Peyer's patch (tissue), 4 donors: ENCODE results near the gene PKMYT1. TPM values are rescaled to one million over a fixed set of nuclear protein-coding genes. Genes with fewer than 3 reads are reported as not detected.

Experiments used
- DNase-seq, 3 donors: peaks; one replicate each; pipeline ENCODE4 v3.0.0-alpha.2; 2017 to 2019
- H3K27ac ChIP-seq, 4 donors: fragments of 200-600 bp; sonication (generic); one replicate each; pipeline ENCODE4 v1.5.1; 2016 to 2019
- H3K27me3 ChIP-seq, 2 donors: fragments of 200-600 bp; sonication (generic); one replicate each; pipeline ENCODE4 v1.5.1; 2019
- H3K36me3 ChIP-seq, 3 donors: fragments of 200-600 bp; sonication (generic); one replicate each; pipeline ENCODE4 v1.5.1; 2016 to 2019
- H3K4me1 ChIP-seq, 4 donors: fragments of 200-600 bp; sonication (generic); one replicate each; pipeline ENCODE4 v1.5.1; 2016 to 2019
- H3K4me3 ChIP-seq, 4 donors: fragments of 200-600 bp; sonication (generic); 1 replicate in 3 of 4; 2 replicates in 1 of 4; pipeline ENCODE4 v1.5.1; 2016 to 2019; ENCODE audit warnings: mild to moderate bottlenecking in 1 of 4
- H3K9me3 ChIP-seq, 4 donors: fragments of 200-600 bp; sonication (generic); one replicate each; pipeline ENCODE4 v1.5.1; 2016 to 2019; ENCODE audit warnings: mild to moderate bottlenecking in 1 of 4
- POLR2A ChIP-seq, 2 donors: fragments of 450-650 bp; IDR thresholded peaks; one replicate each; pipeline ENCODE4 v1.5.1; 2017; ENCODE audit warnings: antibody characterized with exemption in 2 of 2, mild to moderate bottlenecking in 2 of 2, moderate library complexity in 2 of 2
- total RNA-seq, 4 donors: library from RNA; depleted of rRNA; stranded (reverse); fragments of >200 nt; gene quantifications; one replicate each; pipeline ENCODE4 v1.1.0, GENCODE V29; 2016
- TF ChIP-seq, protein P1 (sequence below), 6 experiments: fragments of 450-650 bp in 4 of 6; fragments of 200-600 bp in 2 of 6; sonication (generic) in 1 of 6; IDR thresholded peaks; one replicate each; pipeline ENCODE4 v1.5.1; 2017 to 2019; ENCODE audit warnings: antibody characterized with exemption in 6 of 6, mild to moderate bottlenecking in 3 of 6, moderate library complexity in 1 of 6

The PKMYT1 gene
- total RNA-seq, 4 donors from 2014 or later: 4.3 to 23.9 (median 6.0) TPM

DNA sequence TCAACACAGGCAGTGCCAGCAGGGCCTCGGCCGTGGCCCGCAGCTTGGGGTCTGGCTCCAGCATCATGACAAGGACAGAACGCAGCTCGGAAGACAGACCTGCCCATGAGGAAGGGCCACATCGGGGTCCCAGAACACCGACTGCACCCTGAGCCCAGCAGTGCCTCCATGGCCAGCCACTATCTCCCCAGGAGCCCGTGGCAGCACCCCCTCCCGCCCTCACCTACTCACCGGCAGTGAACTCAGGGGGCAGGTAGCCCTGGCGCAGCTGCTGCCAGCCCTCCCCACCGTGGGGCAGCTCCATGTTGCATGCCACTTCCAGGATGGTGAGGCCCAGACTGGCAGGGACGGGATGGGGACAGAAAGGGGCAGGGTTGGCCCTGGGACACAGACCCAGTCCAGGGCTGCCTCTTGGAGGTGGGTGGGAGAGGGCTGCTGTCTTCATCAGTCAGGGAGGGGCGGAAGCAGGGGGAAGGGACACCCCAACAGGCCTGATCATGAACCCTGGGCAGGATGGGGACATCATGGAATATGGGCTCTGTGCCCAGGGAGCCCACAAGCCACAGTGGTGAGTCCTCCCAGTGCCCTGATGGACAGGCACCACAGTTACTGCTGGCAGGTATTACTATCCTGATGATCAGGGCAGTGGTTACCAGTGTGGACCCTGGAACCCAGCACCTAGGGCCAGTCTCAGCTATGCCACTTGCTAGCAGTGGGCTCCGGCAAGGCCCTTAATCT, 5.8 kb downstream of the PKMYT1 start:
- no peak for DNase-seq
- H3K9me3 ChIP-seq: no peaks in the 10 kb centered on the region
- H3K4me1 ChIP-seq: peaks cover 0 to 10% (median 5%) of the 10 kb centered on the region in 4 donors
- TF ChIP-seq, protein P1, sequence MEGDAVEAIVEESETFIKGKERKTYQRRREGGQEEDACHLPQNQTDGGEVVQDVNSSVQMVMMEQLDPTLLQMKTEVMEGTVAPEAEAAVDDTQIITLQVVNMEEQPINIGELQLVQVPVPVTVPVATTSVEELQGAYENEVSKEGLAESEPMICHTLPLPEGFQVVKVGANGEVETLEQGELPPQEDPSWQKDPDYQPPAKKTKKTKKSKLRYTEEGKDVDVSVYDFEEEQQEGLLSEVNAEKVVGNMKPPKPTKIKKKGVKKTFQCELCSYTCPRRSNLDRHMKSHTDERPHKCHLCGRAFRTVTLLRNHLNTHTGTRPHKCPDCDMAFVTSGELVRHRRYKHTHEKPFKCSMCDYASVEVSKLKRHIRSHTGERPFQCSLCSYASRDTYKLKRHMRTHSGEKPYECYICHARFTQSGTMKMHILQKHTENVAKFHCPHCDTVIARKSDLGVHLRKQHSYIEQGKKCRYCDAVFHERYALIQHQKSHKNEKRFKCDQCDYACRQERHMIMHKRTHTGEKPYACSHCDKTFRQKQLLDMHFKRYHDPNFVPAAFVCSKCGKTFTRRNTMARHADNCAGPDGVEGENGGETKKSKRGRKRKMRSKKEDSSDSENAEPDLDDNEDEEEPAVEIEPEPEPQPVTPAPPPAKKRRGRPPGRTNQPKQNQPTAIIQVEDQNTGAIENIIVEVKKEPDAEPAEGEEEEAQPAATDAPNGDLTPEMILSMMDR (IDR thresholded peaks at IDR 0.05): no peak
- no peak for TF ChIP-seq POLR2A (IDR thresholded peaks at IDR 0.05)
- no peak overlapping the region for H3K4me3 ChIP-seq
- no peaks in the 10 kb centered on the region for H3K36me3 ChIP-seq
- H3K27ac ChIP-seq: no peak overlapping the region
- no peaks in the 10 kb centered on the region for H3K27me3 ChIP-seq

DNA sequence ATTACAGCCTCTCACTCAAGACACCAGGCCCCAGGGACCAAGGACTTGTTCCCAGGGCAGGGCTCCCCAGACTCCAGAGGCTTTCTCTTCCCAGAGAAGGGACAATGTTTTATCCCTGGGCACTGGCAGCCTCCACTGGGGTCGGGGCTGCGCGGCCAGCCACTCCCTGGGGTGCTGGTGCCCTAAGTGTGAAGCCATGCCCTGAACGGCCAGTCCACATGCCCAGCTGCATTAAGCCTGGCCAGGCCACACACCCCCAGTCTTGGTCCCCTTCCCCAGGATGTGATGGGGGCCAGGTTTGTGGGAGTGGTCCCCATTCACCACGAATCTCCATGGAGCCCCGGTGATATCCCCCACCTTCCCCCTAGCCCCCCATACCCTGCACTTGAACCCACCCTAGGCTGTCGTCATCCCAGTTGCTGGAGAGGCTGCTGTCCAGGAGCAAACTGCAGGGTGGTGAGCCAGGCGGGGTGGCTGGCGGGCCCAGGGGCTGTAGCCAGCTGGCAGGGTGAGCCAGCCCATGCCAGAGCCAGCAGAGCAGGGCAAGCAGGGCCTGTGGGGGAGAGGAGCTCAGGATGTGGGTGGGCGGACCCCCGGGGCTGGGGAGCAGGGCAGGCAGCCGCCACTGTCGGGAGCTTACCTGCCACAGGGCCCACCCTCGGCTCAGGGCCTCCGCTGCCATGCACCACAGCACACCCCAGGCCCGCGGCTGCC, 6.5 kb downstream of the PKMYT1 start:
- H3K9me3 ChIP-seq: no peaks in the 10 kb centered on the region
- no peaks in the 10 kb centered on the region for H3K27me3 ChIP-seq
- no peak overlapping the region for H3K4me3 ChIP-seq
- peaks cover 0 to 13% (median 4%) of the 10 kb centered on the region in 4 donors for H3K4me1 ChIP-seq
- DNase-seq: no peak
- no peaks in the 10 kb centered on the region for H3K36me3 ChIP-seq
- TF ChIP-seq POLR2A (IDR thresholded peaks at IDR 0.05): no peak
- TF ChIP-seq, protein P1 (IDR thresholded peaks at IDR 0.05): no peak
- H3K27ac ChIP-seq: no peak overlapping the region

- H3K36me3 ChIP-seq: no peaks in the 10 kb centered on the region
- no peaks in the 10 kb centered on the region for H3K9me3 ChIP-seq
- no peak overlapping the region for H3K27ac ChIP-seq
- TF ChIP-seq POLR2A (IDR thresholded peaks at IDR 0.05): no peak
- TF ChIP-seq, protein P1 (IDR thresholded peaks at IDR 0.05): no peak
- no peak overlapping the region for H3K4me3 ChIP-seq
- H3K4me1 ChIP-seq: peaks cover 4 to 18% (median 10%) of the 10 kb centered on the region in 4 donors
- DNase-seq: no peak
- H3K27me3 ChIP-seq: no peaks in the 10 kb centered on the region
Measured at GRCh38 chr16:2973093-2973492, 7.2 kb downstream of the PKMYT1 start.

DNA sequence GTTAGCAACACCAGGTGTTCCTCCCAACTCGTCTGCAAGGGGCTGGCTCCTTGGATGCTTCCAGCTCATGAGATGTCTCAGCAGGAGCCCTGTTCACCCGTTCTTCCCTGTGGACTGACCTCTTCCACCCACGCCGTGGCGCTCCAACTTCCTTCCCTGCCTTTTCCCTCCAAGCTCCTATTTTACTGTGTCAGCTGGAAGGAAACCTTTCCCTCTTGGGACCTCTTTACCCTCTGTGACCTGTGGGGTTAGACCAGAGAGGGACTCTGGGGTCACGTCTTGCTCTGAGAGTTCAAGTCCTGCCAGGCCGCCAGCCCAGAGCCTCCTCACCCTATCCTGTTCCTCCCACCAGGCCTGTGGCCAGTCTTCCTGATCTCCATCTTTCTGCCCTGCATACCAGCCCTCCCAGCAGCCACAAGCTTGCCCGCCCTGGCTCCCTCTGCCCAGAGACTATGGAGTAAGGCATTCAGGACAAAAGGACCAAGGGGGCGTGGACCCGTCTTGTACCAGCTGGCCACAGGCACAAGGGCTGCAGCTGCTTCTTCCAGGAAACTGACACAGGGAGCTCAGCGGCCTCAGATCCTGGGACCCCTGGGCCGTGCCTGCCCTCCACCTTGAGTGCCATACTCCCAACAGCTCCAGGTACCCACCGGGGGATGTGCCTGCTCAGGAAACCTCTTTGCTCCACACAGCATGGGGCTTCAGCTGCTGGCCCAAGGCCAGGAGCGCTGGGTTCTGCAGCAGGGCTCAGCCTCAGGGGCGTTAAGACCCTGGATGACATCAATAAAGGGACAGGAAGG, 8.1 kb downstream of the PKMYT1 start:
- H3K4me3 ChIP-seq: no peak overlapping the region
- H3K27me3 ChIP-seq: peaks cover 8% of the 10 kb centered on the region in 2 donors
- peaks cover 4 to 26% (median 15%) of the 10 kb centered on the region in 4 donors for H3K4me1 ChIP-seq
- H3K36me3 ChIP-seq: no peaks in the 10 kb centered on the region
- TF ChIP-seq, protein P1 (IDR thresholded peaks at IDR 0.05): no peak
- TF ChIP-seq POLR2A (IDR thresholded peaks at IDR 0.05): no peak
- H3K27ac ChIP-seq: no peak overlapping the region
- no peaks in the 10 kb centered on the region for H3K9me3 ChIP-seq
- DNase-seq: no peak

DNA sequence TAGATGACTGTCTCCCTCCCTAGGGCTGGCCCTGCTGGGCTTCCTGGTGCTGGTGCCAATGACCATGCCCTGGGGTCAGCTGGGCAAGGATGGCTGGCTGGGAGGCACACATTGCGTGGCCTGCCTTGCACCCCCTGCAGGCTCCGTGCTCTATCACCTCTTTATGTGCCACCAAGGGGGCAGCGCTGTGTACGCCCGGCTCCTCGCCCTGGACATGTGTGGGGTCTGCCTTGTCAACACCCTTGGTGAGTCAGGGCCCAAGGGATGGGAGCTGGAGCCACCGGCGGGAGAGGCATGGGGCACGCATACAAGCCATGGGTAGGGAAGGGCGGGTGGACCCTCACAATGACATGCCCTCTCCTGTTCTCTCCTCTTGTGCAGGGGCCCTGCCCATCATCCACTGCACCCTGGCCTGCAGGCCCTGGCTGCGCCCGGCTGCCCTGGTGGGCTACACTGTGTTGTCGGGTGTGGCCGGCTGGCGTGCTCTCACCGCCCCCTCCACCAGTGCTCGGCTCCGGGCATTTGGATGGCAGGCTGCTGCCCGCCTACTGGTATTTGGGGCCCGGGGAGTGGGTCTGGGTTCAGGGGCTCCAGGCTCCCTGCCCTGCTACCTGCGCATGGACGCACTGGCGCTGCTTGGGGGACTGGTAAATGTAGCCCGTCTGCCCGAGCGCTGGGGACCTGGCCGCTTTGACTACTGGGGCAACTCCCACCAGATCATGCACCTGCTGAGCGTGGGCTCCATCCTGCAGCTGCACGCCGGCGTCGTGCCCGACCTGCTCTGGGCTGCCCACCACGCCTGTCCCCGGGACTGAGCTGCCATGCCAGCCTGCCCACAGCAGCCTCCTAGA, 8.9 kb downstream of the PKMYT1 start:
- Histone ChIP-seq H3K27me3 (peaks cover 8 to 16% of the 10 kb centered on the region in 2 donors), H3K4me1 (peaks cover 4 to 33% (median 22%) of the 10 kb centered on the region in 4 donors), H3K4me3 (no peak overlapping the region), H3K9me3 (no peaks in the 10 kb centered on the region), H3K36me3 (no peaks in the 10 kb centered on the region), H3K27ac (no peak overlapping the region)
- DNase-seq: no peak
- TF ChIP-seq, protein P1 (IDR thresholded peaks at IDR 0.05): no peak
- TF ChIP-seq POLR2A (IDR thresholded peaks at IDR 0.05): no peak
